Measurements from ENCODE around the gene SH3RF3. TPM values are rescaled to one million over a fixed set of nuclear protein-coding genes. Genes with fewer than 3 reads are reported as not detected.

SH3RF3 gene
- total and polyA plus RNA-seq, 8 donors, result 7.0 to 11.1 (median 8.3) TPM

GRCh38 chr2:109430329-109430636 lies 301.3 kb downstream of the SH3RF3 start:
- intact Hi-C loops (cut with DNase I), result no loop called here
- no peaks in the 10 kb centered on the region for H3K4me1 ChIP-seq
- H3K36me3 ChIP-seq, result peaks cover 0 to 3% of the 10 kb centered on the region in 2 donors
- no peak overlapping the region for H3K27ac ChIP-seq
- no peaks in the 10 kb centered on the region for H3K27me3 ChIP-seq
- DNase-seq (no peak), ATAC-seq (no peak)
- no peaks in the 10 kb centered on the region for H3K9me3 ChIP-seq
- no peak overlapping the region for H3K4me3 ChIP-seq
- TF ChIP-seq CTCF (IDR thresholded peaks at IDR 0.05), result no peak

- Histone ChIP-seq H3K4me3 (no peak overlapping the region), H3K9me3 (no peaks in the 10 kb centered on the region), H3K4me1 (peaks cover 0 to 1% of the 10 kb centered on the region in 2 donors), H3K27me3 (no peaks in the 10 kb centered on the region), H3K36me3 (peaks cover 0 to 3% of the 10 kb centered on the region in 2 donors), H3K27ac (no peak overlapping the region)
- intact Hi-C loops (cut with DNase I), result no loop called here
- DNase-seq, result no peak
- ATAC-seq, result no peak
- no peak for TF ChIP-seq CTCF (IDR thresholded peaks at IDR 0.05)
Observed at GRCh38 chr2:109432421-109432820, 303.4 kb downstream of the SH3RF3 start.

DNA sequence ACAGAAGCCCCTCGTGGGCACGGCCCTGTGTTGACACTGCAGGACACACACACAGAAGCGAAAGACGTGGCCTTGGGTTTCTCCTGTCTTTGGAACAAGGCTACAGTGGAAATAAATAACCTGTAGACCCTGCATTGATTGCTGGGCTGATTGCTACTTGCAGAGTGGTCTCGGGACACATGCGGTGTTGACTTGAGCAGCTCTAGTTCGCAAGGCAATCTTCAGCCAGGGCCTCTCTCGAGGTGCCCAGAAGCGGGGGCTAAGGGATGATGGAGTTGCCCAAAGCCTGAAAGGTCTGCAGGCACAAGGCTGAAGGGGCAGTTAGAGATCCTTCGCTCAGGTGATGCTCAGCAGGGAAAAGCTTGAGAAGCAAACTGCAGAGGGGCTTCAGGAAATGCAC lies 304.5 kb downstream of the SH3RF3 start:
- intact Hi-C loops (cut with DNase I), result no loop called here
- Histone ChIP-seq H3K36me3 (peaks cover 0 to 6% of the 10 kb centered on the region in 2 donors), H3K9me3 (no peaks in the 10 kb centered on the region), H3K27ac (no peak overlapping the region), H3K4me1 (peaks cover 0 to 3% of the 10 kb centered on the region in 2 donors), H3K27me3 (no peaks in the 10 kb centered on the region), H3K4me3 (no peak overlapping the region)
- TF ChIP-seq CTCF (IDR thresholded peaks at IDR 0.05), result no peak
- DNase-seq, result peak in 1 of 4 donors; percentile 4
- ATAC-seq, result no peak

- Histone ChIP-seq H3K9me3 (no peaks in the 10 kb centered on the region), H3K27me3 (no peaks in the 10 kb centered on the region), H3K36me3 (peaks cover 0 to 6% of the 10 kb centered on the region in 2 donors), H3K27ac (no peak overlapping the region), H3K4me3 (no peak overlapping the region), H3K4me1 (peaks cover 0 to 3% of the 10 kb centered on the region in 2 donors)
- ATAC-seq (no peak), DNase-seq (peak in 1 of 4 donors; percentile 26)
- no peak for TF ChIP-seq CTCF (IDR thresholded peaks at IDR 0.05)
- intact Hi-C loops (cut with DNase I), result no loop called here
Observed at GRCh38 chr2:109433926-109434325, 304.9 kb downstream of the SH3RF3 start.

- H3K27me3 ChIP-seq, result no peaks in the 10 kb centered on the region
- ATAC-seq (no peak), DNase-seq (peak in 1 of 4 donors; percentile 26)
- H3K9me3 ChIP-seq, result no peaks in the 10 kb centered on the region
- H3K27ac ChIP-seq, result no peak overlapping the region
- H3K36me3 ChIP-seq, result peaks cover 0 to 6% of the 10 kb centered on the region in 2 donors
- H3K4me3 ChIP-seq, result no peak overlapping the region
- no peak for TF ChIP-seq CTCF (IDR thresholded peaks at IDR 0.05)
- H3K4me1 ChIP-seq, result peaks cover 0 to 3% of the 10 kb centered on the region in 2 donors
- intact Hi-C loops (cut with DNase I), result no loop called here
Observed at GRCh38 chr2:109434351-109434750, 305.3 kb downstream of the SH3RF3 start.
